LNCAP (cell line): ENCODE data around the gene SLC24A3.

Experiments
- CTCF ChIP-seq: fragments of 450-650 bp; IDR thresholded peaks from 2 replicates; pipeline ENCODE4 v1.5.1; 2017; ENCODE audit warnings: mild to moderate bottlenecking

SLC24A3 gene

GRCh38 chr20:19750101-19750606 is 537.7 kb downstream of the SLC24A3 start:
- TF ChIP-seq CTCF: no peak

GRCh38 chr20:19750907-19751636 is 538.6 kb downstream of the SLC24A3 start:
- TF ChIP-seq CTCF: no peak

GRCh38 chr20:19756761-19757486 is 544.5 kb downstream of the SLC24A3 start:
- no peak for TF ChIP-seq CTCF

GRCh38 chr20:19757487-19758132 is 545.2 kb downstream of the SLC24A3 start:
- no peak for TF ChIP-seq CTCF

GRCh38 chr20:19758133-19758500 is 545.7 kb downstream of the SLC24A3 start, which contains the start of gene RIN2:
RIN2 (plus strand) TSS chr20:19758258; CDS start chr20:19889602, 131,344 bp downstream.
- TF ChIP-seq CTCF: no peak

- TF ChIP-seq CTCF: no peak
These were observed 546.3 kb downstream of the SLC24A3 start for GRCh38 chr20:19758501-19759331.

GRCh38 chr20:19760371-19760721 is 547.9 kb downstream of the SLC24A3 start:
- no peak for TF ChIP-seq CTCF
